Astrocyte (in vitro differentiated cells and primary cell): ENCODE data around the gene SPRED2.

ENCODE experiments used
- EZH2 ChIP-seq: IDR thresholded peaks from 2 replicates; pipeline ENCODE4 v1.6.1; 2012; ENCODE audit warnings: mild to moderate bottlenecking, low read length, inconsistent platforms; ENCODE audit not compliant: insufficient read depth
- TF ChIP-seq, protein P1 (sequence below): IDR thresholded peaks from 2 replicates; pipeline ENCODE4 v1.5.1; 2011; ENCODE audit warnings: low read depth, mild to moderate bottlenecking, inconsistent platforms, low read length, moderate library complexity; ENCODE audit not compliant: insufficient read depth

DNA sequence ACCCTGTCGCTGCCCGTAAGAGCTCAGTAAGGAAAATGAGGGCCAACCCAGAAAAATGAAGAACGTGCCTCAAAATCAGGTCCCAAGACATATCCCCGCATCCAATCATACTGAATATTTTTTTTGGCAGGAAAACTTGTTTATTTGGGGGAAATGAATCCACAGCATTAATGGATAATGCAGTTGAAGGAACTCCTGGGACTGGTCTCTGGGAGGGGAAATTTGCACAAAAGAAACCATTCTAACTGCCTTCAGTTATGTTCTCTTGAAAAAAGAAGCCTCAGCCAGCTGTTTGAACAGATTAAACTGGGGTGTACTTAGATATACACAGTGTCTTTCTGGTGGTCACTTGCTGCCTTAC is 61.3 kb downstream of the SPRED2 start:
- TF ChIP-seq, protein P1, sequence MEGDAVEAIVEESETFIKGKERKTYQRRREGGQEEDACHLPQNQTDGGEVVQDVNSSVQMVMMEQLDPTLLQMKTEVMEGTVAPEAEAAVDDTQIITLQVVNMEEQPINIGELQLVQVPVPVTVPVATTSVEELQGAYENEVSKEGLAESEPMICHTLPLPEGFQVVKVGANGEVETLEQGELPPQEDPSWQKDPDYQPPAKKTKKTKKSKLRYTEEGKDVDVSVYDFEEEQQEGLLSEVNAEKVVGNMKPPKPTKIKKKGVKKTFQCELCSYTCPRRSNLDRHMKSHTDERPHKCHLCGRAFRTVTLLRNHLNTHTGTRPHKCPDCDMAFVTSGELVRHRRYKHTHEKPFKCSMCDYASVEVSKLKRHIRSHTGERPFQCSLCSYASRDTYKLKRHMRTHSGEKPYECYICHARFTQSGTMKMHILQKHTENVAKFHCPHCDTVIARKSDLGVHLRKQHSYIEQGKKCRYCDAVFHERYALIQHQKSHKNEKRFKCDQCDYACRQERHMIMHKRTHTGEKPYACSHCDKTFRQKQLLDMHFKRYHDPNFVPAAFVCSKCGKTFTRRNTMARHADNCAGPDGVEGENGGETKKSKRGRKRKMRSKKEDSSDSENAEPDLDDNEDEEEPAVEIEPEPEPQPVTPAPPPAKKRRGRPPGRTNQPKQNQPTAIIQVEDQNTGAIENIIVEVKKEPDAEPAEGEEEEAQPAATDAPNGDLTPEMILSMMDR = no peak
- TF ChIP-seq EZH2 = no peak
